CD4-positive, alpha-beta T cell treated with Interleukin-15 for 1 hour (primary cell): ENCODE data around the gene KRTAP29-1.
"Not testable (repeated sequence)": the region's sequence is repeated elsewhere in the genome, so short reads cannot be mapped to it uniquely, and the experiment has no call there.

Source experiments
- DNase-seq: peaks from one replicate; pipeline ENCODE4 v3.0.0-alpha.2; 2020

Gene KRTAP29-1

DNA sequence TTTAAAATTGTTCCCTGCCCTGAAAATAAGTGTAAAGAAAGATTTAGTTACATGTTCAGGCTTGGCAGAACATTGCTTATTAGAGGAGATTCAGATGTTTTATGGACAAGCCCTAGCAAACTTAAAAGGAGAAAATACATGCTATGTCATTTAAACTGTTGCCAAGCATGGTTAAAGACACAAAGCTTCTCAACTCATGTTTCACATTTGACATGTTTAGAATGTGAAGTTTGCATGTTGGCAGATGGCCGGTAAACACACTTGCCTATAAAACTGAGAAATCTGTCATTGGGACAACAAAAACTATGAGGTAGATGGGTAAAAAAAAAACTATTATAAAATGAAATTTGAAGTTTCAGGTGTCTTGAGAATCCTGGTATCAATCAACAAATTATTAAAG lies 5.8 kb downstream of the KRTAP29-1 start:
- DNase-seq: no peak

DNA sequence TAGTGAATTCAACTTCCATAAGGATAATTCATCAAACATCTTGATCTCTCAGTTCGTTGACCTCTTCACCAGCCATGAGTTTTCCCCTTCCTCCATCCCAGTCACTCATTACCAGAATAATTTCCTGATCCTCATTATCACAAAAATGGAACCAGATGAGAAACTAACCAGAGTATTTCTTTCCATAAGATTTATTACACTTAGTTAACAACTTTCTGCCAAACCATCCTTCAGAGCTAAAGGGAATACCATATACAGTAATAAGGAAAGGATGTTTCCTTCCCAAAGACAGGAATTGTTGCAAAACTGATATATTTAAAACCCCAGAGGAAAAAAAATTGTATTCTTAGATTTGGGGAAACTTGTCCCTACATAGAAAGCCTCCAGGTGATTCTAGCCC lies 8.6 kb downstream of the KRTAP29-1 start:
- no peak for DNase-seq

DNA sequence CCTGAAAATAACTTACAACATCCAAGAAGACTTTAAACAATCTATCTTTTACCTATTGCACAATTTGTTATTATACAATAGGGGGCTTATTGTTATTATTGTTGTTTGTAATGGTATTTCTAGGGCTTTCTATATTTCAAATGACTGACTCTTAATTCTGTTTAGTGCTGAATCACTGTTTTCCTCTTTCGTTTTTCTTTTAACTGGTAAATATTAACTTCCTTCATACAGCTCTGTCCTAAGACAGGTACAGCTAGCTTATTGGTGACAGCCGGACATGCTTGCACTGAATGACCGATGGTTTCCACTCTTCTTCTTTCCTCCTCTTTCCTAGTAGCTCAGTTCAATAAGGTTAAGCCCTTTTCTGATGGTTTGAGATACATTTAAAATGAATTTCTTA lies 15.6 kb downstream of the KRTAP29-1 start:
- no peak for DNase-seq

DNA sequence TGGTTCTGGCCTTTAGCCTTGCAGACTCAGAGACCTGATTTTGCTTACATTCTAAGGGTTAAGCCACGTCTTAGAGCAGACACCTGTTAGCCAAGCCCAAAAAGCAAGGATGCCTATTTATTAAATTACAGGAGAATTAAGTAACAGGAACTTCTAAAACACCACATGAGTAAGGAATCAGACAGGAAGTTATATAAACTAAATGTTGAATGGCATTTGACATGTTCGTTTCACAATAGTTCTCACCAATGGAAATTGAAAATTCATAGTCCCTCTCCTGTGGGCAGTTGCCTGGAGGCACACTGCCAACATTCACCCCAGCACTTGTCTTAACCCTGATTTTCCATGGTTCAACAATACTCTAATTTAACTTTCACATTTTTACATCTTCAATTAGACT lies 18.1 kb downstream of the KRTAP29-1 start:
- no peak for DNase-seq

DNA sequence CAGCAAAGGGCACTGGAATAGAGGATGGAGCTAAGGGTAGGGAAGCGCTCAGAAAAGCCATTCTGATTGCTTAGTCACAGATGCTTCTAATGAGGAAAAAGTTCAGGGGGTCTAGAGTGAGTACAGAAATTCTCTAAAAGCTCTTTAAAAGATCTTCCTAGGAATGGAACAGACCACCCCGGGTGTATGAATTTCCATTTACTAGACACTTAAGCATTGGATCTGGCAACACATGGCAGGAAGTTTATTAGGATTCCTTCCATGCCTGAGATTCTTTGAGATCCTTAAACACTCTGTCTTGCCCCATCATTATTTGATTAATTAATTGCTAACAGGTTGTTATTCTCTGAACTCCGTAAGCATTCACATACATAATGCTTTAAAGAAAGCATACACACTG lies 18.6 kb downstream of the KRTAP29-1 start:
- no peak for DNase-seq

DNA sequence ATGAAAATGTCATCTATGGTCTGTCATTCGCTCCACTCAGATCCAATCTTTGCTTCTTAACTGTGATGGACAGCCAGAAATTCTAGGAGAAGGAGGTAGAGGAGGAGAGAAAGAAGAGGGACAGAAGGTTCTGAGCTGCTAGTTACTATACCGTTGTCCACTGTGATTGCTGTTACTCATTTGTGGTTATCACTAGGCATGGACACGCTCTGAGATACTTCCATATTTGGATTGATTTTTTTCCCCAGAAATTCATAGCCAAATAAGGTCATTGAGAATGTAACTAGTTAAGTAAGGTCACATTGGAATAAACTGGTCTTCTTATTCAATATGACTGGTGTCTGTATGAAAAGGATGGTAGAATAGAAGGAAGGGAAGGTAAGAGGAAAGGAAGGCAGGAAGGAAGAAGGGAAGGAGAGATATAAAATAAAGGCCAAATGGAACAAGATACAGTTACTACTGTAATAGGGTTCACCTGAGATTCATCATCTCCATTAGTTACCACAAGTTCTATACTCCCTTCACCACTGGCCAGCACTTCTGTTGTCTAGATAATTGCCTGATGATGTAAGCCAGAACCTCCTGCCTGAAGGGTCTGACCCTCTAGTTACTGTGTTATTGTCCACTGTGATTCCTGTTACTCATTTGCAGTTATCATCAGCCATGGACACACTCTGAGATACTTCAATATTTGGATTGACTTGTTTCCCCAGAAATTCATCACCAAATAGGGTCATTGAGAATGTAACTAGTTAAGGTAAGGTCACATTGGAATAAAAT lies 24.3 kb downstream of the KRTAP29-1 start:
- no peak for DNase-seq

DNA sequence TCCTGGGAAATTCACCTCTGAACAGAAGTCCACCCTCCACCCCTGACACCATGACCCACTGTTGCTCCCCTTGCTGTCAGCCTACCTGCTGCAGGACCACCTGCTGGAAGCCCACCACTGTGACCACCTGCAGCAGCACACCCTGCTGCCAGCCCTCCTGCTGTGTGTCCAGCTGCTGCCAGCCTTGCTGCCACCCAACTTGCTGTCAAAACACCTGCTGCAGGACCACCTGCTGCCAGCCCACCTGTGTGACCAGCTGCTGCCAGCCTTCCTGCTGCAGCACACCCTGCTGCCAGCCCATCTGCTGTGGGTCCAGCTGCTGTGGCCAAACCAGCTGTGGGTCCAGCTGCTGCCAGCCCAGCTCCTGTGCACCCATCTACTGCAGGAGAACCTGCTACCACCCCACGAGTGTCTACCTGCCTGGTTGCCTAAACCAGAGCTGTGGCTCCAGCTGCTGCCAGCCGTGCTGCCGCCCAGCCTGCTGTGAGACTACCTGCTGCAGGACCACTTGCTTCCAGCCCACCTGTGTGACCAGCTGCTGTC lies 26.9 kb downstream of the KRTAP29-1 start, which contains the start of gene KRTAP9-7:
TSS of gene KRTAP9-7 (plus strand) at position 51 of the 543 bp plus-strand sequence. CDS start at position 51, 0 bp downstream.
- not testable (repeated sequence) for DNase-seq

DNA sequence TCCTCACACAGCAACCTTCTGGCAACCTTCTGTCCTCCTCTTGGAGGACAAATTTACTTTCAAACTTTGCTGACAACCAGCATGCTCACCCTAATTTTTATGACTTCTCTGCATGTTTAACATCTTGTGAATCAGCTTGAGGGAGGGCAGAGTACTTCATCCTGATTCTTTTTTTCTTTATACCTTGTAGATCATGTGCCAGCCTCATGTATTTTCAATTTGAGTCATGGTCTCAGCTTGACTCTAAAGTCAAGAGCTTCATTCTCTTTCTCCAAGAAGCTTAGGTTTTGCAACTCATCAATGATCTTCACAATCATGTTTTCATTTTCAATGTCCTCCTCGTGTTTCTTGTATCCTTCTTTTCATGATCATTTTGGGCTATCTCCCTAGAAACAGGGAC lies 30.8 kb downstream of the KRTAP29-1 start:
- DNase-seq: no peak

DNA sequence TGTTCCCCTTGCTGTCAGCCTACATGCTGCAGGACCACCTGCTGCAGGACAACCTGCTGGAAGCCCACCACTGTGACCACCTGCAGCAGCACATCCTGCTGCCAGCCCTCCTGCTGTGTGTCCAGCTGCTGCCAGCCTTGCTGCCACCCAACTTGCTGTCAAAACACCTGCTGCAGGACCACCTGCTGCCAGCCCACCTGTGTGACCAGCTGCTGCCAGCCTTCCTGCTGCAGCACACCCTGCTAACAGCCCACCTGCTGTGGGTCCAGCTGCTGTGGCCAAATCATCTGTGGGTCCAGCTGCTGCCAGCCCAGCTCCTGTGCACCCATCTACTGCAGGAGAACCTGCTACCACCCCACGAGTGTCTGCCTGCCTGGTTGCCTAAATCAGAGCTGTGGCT lies 31.3 kb downstream of the KRTAP29-1 start:
- not testable (repeated sequence) for DNase-seq

DNA sequence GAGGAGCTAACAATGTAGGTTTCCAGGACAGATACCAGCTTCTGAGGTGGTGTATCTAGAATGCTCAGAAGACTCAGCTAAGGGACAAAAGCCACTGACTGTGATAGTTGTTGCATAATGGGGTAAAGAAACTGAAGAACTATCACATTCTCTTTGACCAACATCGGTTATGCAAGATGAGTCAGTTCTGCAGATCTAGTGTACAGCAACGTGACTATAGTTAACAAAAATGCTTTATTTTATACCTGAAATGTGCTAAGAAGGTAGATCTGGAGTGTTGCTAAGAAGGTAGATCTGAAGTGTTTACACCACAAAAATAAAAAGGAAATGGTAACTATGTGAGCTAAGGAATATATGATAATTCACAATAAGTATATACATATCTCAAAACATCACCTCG lies 34.9 kb downstream of the KRTAP29-1 start:
- no peak for DNase-seq

DNA sequence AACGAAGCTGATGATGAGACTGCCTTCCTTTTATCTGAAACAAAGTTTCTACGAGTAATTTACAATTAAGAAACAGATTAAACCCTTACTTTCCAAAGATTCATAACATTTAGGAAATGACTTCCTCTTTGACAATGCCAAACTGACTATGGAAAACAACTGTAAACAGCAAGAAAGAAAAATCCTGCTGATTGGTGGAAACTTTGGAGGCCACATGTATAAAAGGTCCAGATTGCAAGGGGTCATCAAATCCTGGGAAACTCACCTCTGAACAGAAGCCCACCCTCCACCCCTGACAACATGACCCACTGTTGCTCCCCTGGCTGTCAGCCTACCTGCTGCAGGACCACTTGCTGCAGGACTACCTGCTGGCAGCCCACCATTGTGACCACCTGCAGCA lies 37.6 kb downstream of the KRTAP29-1 start, which contains the start of gene KRTAP9-6:
TSS of gene KRTAP9-6 (plus strand) at position 301 of the 400 bp plus-strand sequence. CDS start at position 301, 0 bp downstream.
- no peak for DNase-seq

DNA sequence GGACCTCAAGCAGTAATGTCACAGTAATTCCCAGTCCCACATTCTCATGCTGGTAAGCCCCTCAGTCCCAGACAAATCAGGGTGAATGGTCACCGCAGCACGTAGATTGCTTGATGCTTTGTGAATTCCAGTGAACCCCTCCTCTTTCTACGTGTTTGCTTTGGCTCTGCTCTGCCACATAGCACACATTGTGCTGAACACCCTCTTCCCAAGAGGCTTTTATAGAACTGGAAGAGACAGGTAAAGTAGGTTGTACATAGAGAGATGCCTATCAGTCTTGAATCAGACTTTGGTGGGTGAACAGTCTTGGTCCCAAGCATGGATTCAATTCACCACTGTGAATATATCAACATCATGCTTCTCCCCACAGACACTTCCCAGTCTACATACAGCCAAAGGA lies 38.1 kb downstream of the KRTAP29-1 start:
- no peak for DNase-seq

DNA sequence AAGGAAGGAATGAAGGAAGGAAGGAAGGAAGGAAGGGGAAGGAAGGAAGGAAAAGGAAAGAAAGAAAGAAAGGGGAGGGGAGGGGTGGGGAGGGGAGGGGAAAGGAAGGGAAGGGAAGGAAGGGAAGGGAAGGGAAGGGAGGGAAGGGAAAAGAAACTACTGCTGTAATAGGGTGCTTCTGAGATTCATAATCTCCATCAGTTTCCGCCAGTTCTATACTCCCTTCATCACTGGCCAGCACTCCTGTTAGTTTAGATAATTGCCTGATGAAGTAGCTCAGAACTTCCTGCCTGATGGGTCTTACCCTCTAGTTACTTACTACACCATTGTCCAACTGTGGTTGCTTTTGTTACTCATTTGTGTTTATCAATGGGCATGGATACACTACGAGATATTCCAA lies 39.4 kb downstream of the KRTAP29-1 start:
- no peak for DNase-seq

DNA sequence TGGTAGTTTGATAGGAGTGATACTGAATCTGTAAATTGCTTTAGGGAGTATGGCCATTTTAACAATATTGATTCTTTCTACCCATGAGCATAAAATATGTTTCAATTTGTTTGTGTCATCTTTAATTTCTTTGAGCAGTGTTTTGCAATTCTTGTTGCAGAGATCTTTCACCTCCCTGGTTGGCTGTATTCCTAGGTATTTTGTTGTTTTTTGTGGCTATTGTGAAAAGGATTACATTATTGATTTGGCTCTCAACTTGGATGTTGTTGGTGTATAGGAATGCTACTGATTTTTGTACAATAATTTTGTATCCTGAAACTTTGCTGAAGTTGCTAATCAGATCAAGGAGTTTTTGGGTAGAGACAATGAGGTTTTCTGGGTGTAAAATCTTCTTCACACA lies 44.2 kb downstream of the KRTAP29-1 start:
- DNase-seq: no peak

DNA sequence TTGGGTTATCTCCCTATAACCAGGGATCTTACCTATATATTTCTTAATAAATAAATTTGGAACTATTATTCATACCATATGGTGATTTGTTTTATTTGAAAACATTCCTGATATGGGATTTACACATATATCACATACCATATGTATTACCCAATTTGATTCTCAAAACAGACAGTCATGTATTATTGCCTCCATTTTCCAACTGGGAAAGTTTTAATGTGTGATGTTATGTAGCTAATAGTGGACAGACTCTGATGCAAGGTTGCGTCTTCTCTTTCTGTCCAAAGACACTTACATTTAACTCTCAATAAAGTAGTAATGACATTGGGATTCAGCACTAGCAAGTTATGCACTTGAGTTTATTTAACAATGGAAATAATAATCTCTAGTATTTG lies 46.4 kb downstream of the KRTAP29-1 start:
- DNase-seq: no peak

DNA sequence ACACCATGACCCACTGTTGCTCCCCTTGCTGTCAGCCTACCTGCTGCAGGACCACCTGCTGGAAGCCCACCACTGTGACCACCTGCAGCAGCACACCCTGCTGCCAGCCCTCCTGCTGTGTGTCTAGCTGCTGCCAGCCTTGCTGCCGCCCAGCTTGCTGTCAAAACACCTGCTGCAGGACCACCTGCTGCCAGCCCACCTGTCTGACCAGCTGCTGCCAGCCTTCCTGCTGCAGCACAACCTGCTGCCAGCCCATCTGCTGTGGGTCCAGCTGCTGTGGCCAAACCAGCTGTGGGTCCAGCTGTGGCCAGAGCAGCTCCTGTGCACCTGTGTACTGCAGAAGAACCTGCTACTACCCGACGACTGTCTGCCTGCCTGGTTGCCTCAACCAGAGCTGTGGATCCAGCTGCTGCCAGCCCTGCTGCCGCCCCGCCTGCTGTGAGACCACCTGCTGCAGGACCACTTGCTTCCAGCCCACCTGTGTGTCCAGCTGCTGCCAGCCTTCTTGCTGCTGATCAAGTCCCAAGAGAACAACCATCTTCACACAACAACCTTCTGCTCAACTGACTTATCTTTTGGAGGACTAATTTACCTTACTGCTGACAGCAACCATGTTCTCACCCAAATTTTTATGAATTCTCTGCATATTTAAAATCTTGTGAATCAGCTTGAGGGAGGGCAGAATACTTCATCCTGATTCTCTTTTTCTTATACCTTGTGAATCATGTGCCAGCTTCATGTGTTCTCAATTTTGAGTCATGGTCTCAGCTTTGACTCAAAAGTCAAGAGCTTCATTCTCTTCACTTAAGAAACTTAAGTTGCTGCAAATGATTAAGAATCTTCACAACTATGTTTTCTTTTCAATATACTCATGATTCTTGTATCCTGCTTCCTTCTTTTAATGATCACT lies 47.0 kb downstream of the KRTAP29-1 start, which contains the start of gene KRTAP9-9:
TSS of gene KRTAP9-9 (plus strand) at position 4 of the 910 bp plus-strand sequence.
- DNase-seq: not testable (repeated sequence)

DNA sequence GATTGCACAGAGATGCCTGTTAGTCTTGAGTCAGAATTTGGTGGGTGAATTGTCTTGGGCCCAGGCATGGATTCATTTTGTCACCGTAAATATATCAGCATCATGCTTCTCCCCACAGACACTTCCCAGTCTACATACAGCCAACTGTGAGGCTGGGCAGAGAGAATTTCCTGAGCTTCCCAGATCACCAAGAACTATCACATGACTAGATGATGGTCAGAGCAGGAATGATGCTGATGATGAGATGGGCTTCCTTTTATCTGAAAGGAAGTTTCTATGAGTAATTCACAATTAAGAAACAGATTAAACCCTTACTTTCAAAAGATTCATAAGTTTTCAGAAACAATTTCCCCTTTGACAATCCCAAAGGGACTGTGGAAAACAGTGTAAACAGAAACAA lies 47.8 kb downstream of the KRTAP29-1 start:
- DNase-seq: no peak
